HG02981 (cell line): Measurements from ENCODE around the gene KCNH4.
"Not testable (repeated sequence)": the region's sequence is repeated elsewhere in the genome, so short reads cannot be mapped to it uniquely, and the experiment has no call there.

Experiments
- ATAC-seq: cut with Tn5 transposase; IDR thresholded peaks from one replicate; pipeline ENCODE4 v1.9.1; 2021; ENCODE audit warnings: mild to moderate bottlenecking, moderate library complexity; ENCODE audit not compliant: unreplicated experiment

Gene KCNH4

GRCh38 chr17:42140690-42141089 is 40.3 kb downstream of the KCNH4 start:
- not testable (repeated sequence) for ATAC-seq

- no peak for ATAC-seq
Observed at GRCh38 chr17:42138749-42139492, 42.0 kb downstream of the KCNH4 start.

GRCh38 chr17:42136654-42137051 is 44.3 kb downstream of the KCNH4 start:
- no peak for ATAC-seq

GRCh38 chr17:42135664-42136653 is 45.0 kb downstream of the KCNH4 start:
- no peak for ATAC-seq

- ATAC-seq, result no peak
Observed at GRCh38 chr17:42135151-42135550, 45.8 kb downstream of the KCNH4 start.

- ATAC-seq, result peak; percentile 80
Observed at GRCh38 chr17:42133461-42134041, 47.4 kb downstream of the KCNH4 start.

- ATAC-seq, result peak; percentile 20
Observed at GRCh38 chr17:42132941-42133340, 48.0 kb downstream of the KCNH4 start.

GRCh38 chr17:42131981-42132432 is 48.9 kb downstream of the KCNH4 start:
- ATAC-seq, result no peak

- ATAC-seq, result no peak
Observed at GRCh38 chr17:42131232-42131631, 49.7 kb downstream of the KCNH4 start.

- ATAC-seq, result no peak
Observed at GRCh38 chr17:42130310-42130936, 50.5 kb downstream of the KCNH4 start.

GRCh38 chr17:42129109-42129837 is 51.7 kb downstream of the KCNH4 start:
- no peak for ATAC-seq

- ATAC-seq, result no peak
Observed at GRCh38 chr17:42127414-42127813, 53.5 kb downstream of the KCNH4 start.

GRCh38 chr17:42126836-42127235 is 54.1 kb downstream of the KCNH4 start:
- ATAC-seq, result no peak

GRCh38 chr17:42125565-42125964 is 55.4 kb downstream of the KCNH4 start:
- ATAC-seq, result no peak

- no peak for ATAC-seq
Observed at GRCh38 chr17:42124256-42124655, 56.7 kb downstream of the KCNH4 start.

GRCh38 chr17:42122371-42123303 is 58.3 kb downstream of the KCNH4 start, which contains the start of gene HSPB9:
TSS of gene HSPB9 (plus strand) at chr17:42122804. CDS start at chr17:42122851, 47 bp downstream.
- ATAC-seq, result no peak

GRCh38 chr17:42120770-42121769 is 59.9 kb downstream of the KCNH4 start, which contains the start of gene KAT2A:
TSS of gene KAT2A (minus strand) at chr17:42121367. CDS start at chr17:42121304, 63 bp downstream.
- peak; percentile 69 for ATAC-seq
